Neutrophil (primary cell): Measurements from ENCODE around the gene PREX1.
A peak's percentile ranks its signal among the peaks of the same experiment; 100 is the strongest.

Experiments used
- H3K27ac ChIP-seq: fragments of 200-600 bp; sonication (generic); 2 replicates; pipeline ENCODE4 v1.5.1; 2016; ENCODE audit warnings: mild to moderate bottlenecking, moderate library complexity
- H3K27me3 ChIP-seq: fragments of 200-600 bp; sonication (generic); 2 replicates; pipeline ENCODE4 v1.6.0; 2016; ENCODE audit warnings: mild to moderate bottlenecking
- H3K36me3 ChIP-seq: fragments of 200-600 bp; sonication (generic); 2 replicates; pipeline ENCODE4 v1.5.1; 2017
- H3K4me1 ChIP-seq, 2 experiments: fragments of 200-600 bp in 1 of 2; sonication (generic) in 1 of 2; 1 replicate in 1 of 2; 2 replicates in 1 of 2; pipeline versions ENCODE4 v1.5.1 to v1.6.1; 2013 to 2016; ENCODE audit warnings: low read depth in 1 of 2, low read length in 1 of 2, mild to moderate bottlenecking in 1 of 2, moderate library complexity in 1 of 2; ENCODE audit not compliant: control insufficient read depth in 1 of 2, insufficient read depth in 1 of 2
- H3K4me3 ChIP-seq, 2 experiments: fragments of 200-600 bp in 1 of 2; sonication (generic) in 1 of 2; 1 replicate in 1 of 2; 2 replicates in 1 of 2; pipeline ENCODE4 v1.5.1; 2013 to 2016; ENCODE audit warnings: low read depth in 1 of 2, low read length in 1 of 2, mild to moderate bottlenecking in 1 of 2, moderate library complexity in 1 of 2
- H3K9me3 ChIP-seq: fragments of 200-600 bp; sonication (generic); 2 replicates; pipeline ENCODE4 v1.5.1; 2016
- CTCF ChIP-seq: fragments of 200-600 bp; sonication (generic); IDR thresholded peaks from 2 replicates; pipeline ENCODE4 v1.5.1; 2016; ENCODE audit warnings: antibody characterized with exemption

Gene PREX1

DNA sequence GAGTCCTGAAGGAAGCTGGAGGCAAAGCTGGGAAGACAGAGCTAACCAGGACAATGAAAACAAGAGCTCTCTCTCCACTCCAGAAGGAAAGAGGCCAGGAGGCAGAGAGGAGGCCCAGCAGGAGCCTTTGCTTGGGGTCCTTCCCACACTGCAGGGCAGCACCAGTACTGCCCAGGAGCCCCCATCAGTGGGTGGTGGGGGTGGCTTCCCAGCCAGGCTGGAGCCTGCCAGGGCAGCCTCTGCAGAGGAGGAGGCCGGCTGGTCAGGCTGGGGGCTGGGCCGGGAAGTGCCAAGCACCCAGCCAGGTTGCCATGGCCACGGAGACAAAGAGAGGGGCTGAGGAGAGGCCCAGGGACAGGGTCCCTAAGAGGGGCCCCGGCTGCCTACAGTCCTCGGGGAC, 33.4 kb downstream of the PREX1 start:
- TF ChIP-seq CTCF, result no peak
- peaks cover 92 to 98% of the 10 kb centered on the region in 2 experiments for H3K4me1 ChIP-seq
- no peaks in the 10 kb centered on the region for H3K9me3 ChIP-seq
- no peaks in the 10 kb centered on the region for H3K27me3 ChIP-seq
- H3K36me3 ChIP-seq, result peaks cover 8% of the 10 kb centered on the region
- peak overlapping the region; percentile 26 to 41 for H3K4me3 ChIP-seq
- peak overlapping the region; percentile 75 for H3K27ac ChIP-seq

DNA sequence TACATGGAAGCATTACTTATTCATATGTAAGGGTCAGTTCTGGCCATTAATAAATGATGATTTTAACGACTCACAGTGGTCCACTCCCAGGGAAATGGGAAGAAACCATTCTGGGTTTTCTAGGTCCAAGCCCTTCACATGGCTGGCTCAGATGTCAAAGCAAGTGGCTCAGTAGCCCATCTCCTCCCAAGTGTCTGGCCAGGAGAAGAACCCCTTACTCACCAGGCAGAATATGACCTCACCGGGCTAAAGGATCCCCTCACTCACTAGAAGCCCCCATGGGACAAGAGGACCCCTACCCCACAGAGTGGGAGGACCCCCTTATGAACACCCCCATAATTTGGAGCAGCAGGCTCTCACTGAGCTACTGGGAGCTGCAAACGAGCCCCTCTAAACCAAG, 34.0 kb downstream of the PREX1 start:
- Histone ChIP-seq H3K4me1 (peaks cover 92 to 98% of the 10 kb centered on the region in 2 experiments), H3K36me3 (peaks cover 10% of the 10 kb centered on the region), H3K27me3 (no peaks in the 10 kb centered on the region), H3K27ac (peak overlapping the region; percentile 75), H3K9me3 (no peaks in the 10 kb centered on the region), H3K4me3 (peak overlapping the region in 1 of 2 experiments; percentile 41)
- no peak for TF ChIP-seq CTCF

GRCh38 chr20:48791666-48792071, 36.1 kb downstream of the PREX1 start:
- peaks cover 10% of the 10 kb centered on the region for H3K36me3 ChIP-seq
- peak overlapping the region in 1 of 2 experiments; percentile 25 for H3K4me3 ChIP-seq
- H3K27ac ChIP-seq, result peak overlapping the region; percentile 99
- peaks cover 92 to 98% of the 10 kb centered on the region in 2 experiments for H3K4me1 ChIP-seq
- TF ChIP-seq CTCF, result no peak
- H3K27me3 ChIP-seq, result no peaks in the 10 kb centered on the region
- no peaks in the 10 kb centered on the region for H3K9me3 ChIP-seq

- no peak for TF ChIP-seq CTCF
- Histone ChIP-seq H3K4me1 (peaks cover 94 to 98% of the 10 kb centered on the region in 2 experiments), H3K9me3 (no peaks in the 10 kb centered on the region), H3K36me3 (peaks cover 11% of the 10 kb centered on the region), H3K27ac (peak overlapping the region; percentile 99), H3K4me3 (peak overlapping the region in 1 of 2 experiments; percentile 26), H3K27me3 (no peaks in the 10 kb centered on the region)
Observed at GRCh38 chr20:48791014-48791413, 36.8 kb downstream of the PREX1 start.

GRCh38 chr20:48790473-48791003, 37.3 kb downstream of the PREX1 start:
- no peak for TF ChIP-seq CTCF
- H3K27me3 ChIP-seq, result no peaks in the 10 kb centered on the region
- H3K4me3 ChIP-seq, result peak overlapping the region in 1 of 2 experiments; percentile 61
- H3K4me1 ChIP-seq, result peaks cover 94 to 98% of the 10 kb centered on the region in 2 experiments
- peak overlapping the region; percentile 99 for H3K27ac ChIP-seq
- no peaks in the 10 kb centered on the region for H3K9me3 ChIP-seq
- H3K36me3 ChIP-seq, result peaks cover 16% of the 10 kb centered on the region
